A673 (cell line): ENCODE data around the gene CENPN. TPM values are rescaled to one million over a fixed set of nuclear protein-coding genes. Genes with fewer than 3 reads are reported as not detected.
A peak's percentile ranks its signal among the peaks of the same experiment; 100 is the strongest.

ENCODE experiments used
- BruUV-seq: library from RNA; stranded (reverse); fragments of 400-500 nt; replicated peaks from 2 replicates; lab custom pipeline; 2021; lab: Mats Ljungman, UMichigan
- CTCF ChIA-PET: fragments of 300-600 bp; sonication (Branson Sonifier 250); formaldehyde crosslinking; loops from one replicate; lab custom pipeline; 2022; ENCODE audit warnings: antibody characterized with exemption; lab: Charles Lee
- POLR2A ChIA-PET: fragments of 300-600 bp; sonication (Branson Sonifier 250); formaldehyde crosslinking; loops from one replicate; lab custom pipeline; 2022; ENCODE audit warnings: antibody characterized with exemption; ENCODE audit not compliant: low non-redundant PET; lab: Charles Lee
- DNase-seq: peaks from one replicate; pipeline ENCODE4 v3.0.0-alpha.2; 2015; ENCODE audit warnings: low spot score
- H3K27ac ChIP-seq: fragments of 200-600 bp; sonication (generic); 2 replicates; pipeline ENCODE4 v1.5.1; 2016; ENCODE audit warnings: mixed run types, low read depth, mild to moderate bottlenecking, mixed read lengths, antibody characterized with exemption, low read length; ENCODE audit not compliant: poor library complexity, severe bottlenecking
- H3K27me3 ChIP-seq: fragments of 200-600 bp; sonication (generic); replicated peaks from 2 replicates; pipeline ENCODE4 v1.6.1; 2017; ENCODE audit warnings: mixed run types, low read depth, mild to moderate bottlenecking, mixed read lengths, antibody characterized with exemption, low read length; ENCODE audit not compliant: insufficient read depth, poor library complexity
- H3K36me3 ChIP-seq: fragments of 200-600 bp; sonication (generic); 2 replicates; pipeline ENCODE4 v1.6.1; 2016; ENCODE audit warnings: mixed run types, mild to moderate bottlenecking, mixed read lengths, antibody characterized with exemption, low read length; ENCODE audit not compliant: insufficient read depth, poor library complexity, severe bottlenecking
- H3K4me1 ChIP-seq: fragments of 200-600 bp; sonication (generic); 2 replicates; pipeline ENCODE4 v1.6.1; 2017; ENCODE audit warnings: mixed run types, mild to moderate bottlenecking, mixed read lengths, antibody characterized with exemption, low read length; ENCODE audit not compliant: insufficient read depth, poor library complexity, severe bottlenecking
- H3K4me3 ChIP-seq: fragments of 200-600 bp; sonication (generic); 2 replicates; pipeline ENCODE4 v1.5.1; 2016; ENCODE audit warnings: low read depth, mixed run types, mild to moderate bottlenecking, mixed read lengths, low read length; ENCODE audit not compliant: poor library complexity, severe bottlenecking
- H3K9me3 ChIP-seq: fragments of 200-600 bp; sonication (generic); 2 replicates; pipeline ENCODE4 v1.6.1; 2016; ENCODE audit warnings: mixed run types, low read depth, mild to moderate bottlenecking, mixed read lengths, antibody characterized with exemption, low read length; ENCODE audit not compliant: poor library complexity, severe bottlenecking
- CTCF ChIP-seq: fragments of 300-800, 200-600 bp; sonication (generic); conservative IDR thresholded peaks from 2 replicates; pipeline ENCODE4 v1.5.1; 2017; ENCODE audit warnings: low read depth, mild to moderate bottlenecking, antibody characterized with exemption, low read length, moderate library complexity, mixed read lengths
- EZH2 ChIP-seq: fragments of 200-600 bp; sonication (generic); IDR thresholded peaks from 2 replicates; pipeline ENCODE4 v1.6.1; 2017; ENCODE audit warnings: borderline replicate concordance, low read depth, mild to moderate bottlenecking, mixed read lengths, antibody characterized with exemption, low read length; ENCODE audit not compliant: poor library complexity, severe bottlenecking
- intact Hi-C: fragments of 100-400 bp; cut with micrococcal nuclease; formaldehyde crosslinking; loops from one replicate; pipeline ENCODE4 v1.10.0; 2022; ENCODE audit not compliant: unreplicated experiment
- total RNA-seq: library from RNA; stranded (reverse); gene quantifications from 2 replicates; pipeline ENCODE4 v1.2.3, GENCODE V29; 2021

The CENPN gene
- total RNA-seq, 1 experiment from 2014 or later = 109 TPM

- POLR2A ChIA-PET = no interaction called here
- H3K4me3 ChIP-seq = no peak overlapping the region
- intact Hi-C loops = no loop called here
Measured at GRCh38 chr16:80973991-80974390, 33.0 kb upstream of the CENPN start.

GRCh38 chr16:80974649-80975376, 32.2 kb upstream of the CENPN start:
- no peaks in the 10 kb centered on the region for H3K9me3 ChIP-seq
- no peak overlapping the region for H3K27ac ChIP-seq
- peak; percentile 17 for DNase-seq
- no TSS peak for BruUV-seq
- ChIA-PET CTCF (interaction anchor here (0.5 to 0.6 kb wide), 2 partner anchors 11 to 18 kb away, joined by 3 to 6 read pairs; no protein-coding TSS in a partner anchor), POLR2A (no interaction called here)
- no peaks in the 10 kb centered on the region for H3K4me1 ChIP-seq
- TF ChIP-seq EZH2 (no peak), CTCF (peak; percentile 69)
- intact Hi-C loops = no loop called here
- H3K36me3 ChIP-seq = peaks cover 18% of the 10 kb centered on the region
- no peaks in the 10 kb centered on the region for H3K27me3 ChIP-seq
- H3K4me3 ChIP-seq = no peak overlapping the region

More at GRCh38 chr16:80973991-80974390, 33.0 kb upstream of the CENPN start:
- no peaks in the 10 kb centered on the region for H3K4me1 ChIP-seq
- no peaks in the 10 kb centered on the region for H3K9me3 ChIP-seq
- TF ChIP-seq EZH2 = no peak
- TF ChIP-seq CTCF = no peak
- BruUV-seq = no TSS peak
- no peak overlapping the region for H3K27ac ChIP-seq
- CTCF ChIA-PET = no interaction called here
- DNase-seq = no peak
- H3K36me3 ChIP-seq = peaks cover 18% of the 10 kb centered on the region
- H3K27me3 ChIP-seq = no peaks in the 10 kb centered on the region

- POLR2A ChIA-PET = no interaction called here
- Histone ChIP-seq H3K27ac (no peak overlapping the region), H3K9me3 (no peaks in the 10 kb centered on the region), H3K4me1 (no peaks in the 10 kb centered on the region), H3K4me3 (no peak overlapping the region), H3K27me3 (no peaks in the 10 kb centered on the region), H3K36me3 (peaks cover 20% of the 10 kb centered on the region)
- no peak for DNase-seq
- intact Hi-C loops = no loop called here
- no TSS peak for BruUV-seq
- CTCF ChIA-PET = no interaction called here
- TF ChIP-seq EZH2 (no peak), CTCF (no peak)
Measured at GRCh38 chr16:80976946-80977345, 30.1 kb upstream of the CENPN start.
